GM12878 (cell line): ENCODE results near the gene SCARF2. TPM values are rescaled to one million over a fixed set of nuclear protein-coding genes. Genes with fewer than 3 reads are reported as not detected.

ENCODE experiments used
- ATAC-seq: fragments of 200-7000 bp; cut with Tn5 transposase; 3 replicates; pipeline ENCODE4 v1.9.1; 2020; ENCODE audit warnings: mild to moderate bottlenecking, moderate library complexity
- BruUV-seq: library from RNA; stranded (reverse); fragments of 400-500 nt; replicated peaks from 2 replicates; lab custom pipeline; 2021; lab: Mats Ljungman, UMichigan
- CTCF ChIA-PET: fragments of 300-600 bp; sonication (Branson Sonifier 250); formaldehyde crosslinking; extraction: SDS; loops from one replicate; lab custom pipeline; 2021; ENCODE audit warnings: inconsistent platforms; lab: Yijun Ruan, JAX
- POLR2A ChIA-PET: fragments of 350-600 bp; formaldehyde crosslinking; extraction: SDS; loops from one replicate; lab custom pipeline; 2021; ENCODE audit warnings: inconsistent platforms; lab: Charles Lee
- RAD21 ChIA-PET: fragments of 300-600 bp; sonication (Branson Sonifier 250); formaldehyde crosslinking; loops from one replicate; lab custom pipeline; 2023; ENCODE audit warnings: antibody characterized with exemption; ENCODE audit not compliant: unreplicated experiment; lab: Charles Lee
- SMC1A ChIA-PET: fragments of 300-600 bp; sonication (Branson Sonifier 250); formaldehyde crosslinking; loops from one replicate; lab custom pipeline; 2023; ENCODE audit not compliant: unreplicated experiment, uncharacterized antibody; lab: Charles Lee
- DNase-seq: peaks from one replicate; pipeline ENCODE4 v3.0.0-alpha.2; 2011; ENCODE audit warnings: low read depth, low spot score
- FAIRE-seq: peaks from 3 replicates; lab custom pipeline; 2011; peaks lifted over from hg19 to GRCh38; lab: Jason Lieb, UNC
- H2AFZ ChIP-seq: 2 replicates; pipeline ENCODE4 v1.6.0; 2011; ENCODE audit warnings: low read depth, low read length, control low read depth; ENCODE audit not compliant: control insufficient read depth
- H3K27ac ChIP-seq: 2 replicates; pipeline ENCODE4 v1.5.1; 2011; ENCODE audit warnings: control low read depth; ENCODE audit not compliant: control insufficient read depth, insufficient read depth
- H3K27me3 ChIP-seq, 2 experiments: replicated peaks in 1 of 2; 2 replicates each; pipeline versions ENCODE4 v1.6.0 to v1.6.1; 2011; ENCODE audit warnings: low read length in 1 of 2; ENCODE audit not compliant: control insufficient read depth in 2 of 2, insufficient read depth in 2 of 2
- H3K36me3 ChIP-seq, 2 experiments: 2 replicates each; pipeline ENCODE4 v1.5.1; 2011; ENCODE audit warnings: low read length in 1 of 2; ENCODE audit not compliant: control insufficient read depth in 2 of 2, insufficient read depth in 2 of 2
- H3K4me1 ChIP-seq: 2 replicates; pipeline ENCODE4 v1.6.1; 2011; ENCODE audit warnings: mild to moderate bottlenecking, low read length, moderate library complexity, mixed read lengths; ENCODE audit not compliant: control insufficient read depth, insufficient read depth
- H3K4me2 ChIP-seq: 2 replicates; pipeline ENCODE4 v1.6.0; 2011; ENCODE audit warnings: control low read depth; ENCODE audit not compliant: control insufficient read depth, insufficient read depth
- H3K4me3 ChIP-seq: fragments of 200-600 bp; sonication (generic); 2 replicates; pipeline ENCODE4 v1.5.1; 2016
- H3K79me2 ChIP-seq: 2 replicates; pipeline ENCODE4 v1.6.0; 2011; ENCODE audit warnings: low read length; ENCODE audit not compliant: control insufficient read depth, insufficient read depth
- H3K9ac ChIP-seq: 2 replicates; pipeline ENCODE4 v1.8.0; 2011; ENCODE audit warnings: low read length, control low read depth, mixed read lengths; ENCODE audit not compliant: control insufficient read depth, insufficient read depth
- H3K9me3 ChIP-seq: replicated peaks from 3 replicates; pipeline ENCODE4 v1.5.1; 2011; ENCODE audit warnings: mild to moderate bottlenecking, low read length; ENCODE audit not compliant: control insufficient read depth, insufficient read depth
- H4K20me1 ChIP-seq: 2 replicates; pipeline ENCODE4 v1.6.0; 2011; ENCODE audit not compliant: control insufficient read depth, insufficient read depth
- BCL11A ChIP-seq: IDR thresholded peaks from 2 replicates; pipeline ENCODE4 v1.6.1; 2011; ENCODE audit warnings: low read depth, low read length
- CBFB ChIP-seq: IDR thresholded peaks from 2 replicates; pipeline ENCODE4 v1.6.1; 2016; ENCODE audit warnings: antibody characterized with exemption, low read depth
- CBX5 ChIP-seq: sonication (generic); IDR thresholded peaks from 2 replicates; pipeline ENCODE4 v1.6.1; 2016; ENCODE audit warnings: low read depth, moderate library complexity, mild to moderate bottlenecking, inconsistent platforms
- CTCF ChIP-seq, 3 experiments: IDR thresholded peaks in 2 of 3; conservative IDR thresholded peaks in 1 of 3; 2 replicates each; pipeline ENCODE4 v1.5.1; 2011; ENCODE audit warnings: low read depth in 3 of 3, low read length in 3 of 3, mild to moderate bottlenecking in 3 of 3, control low read depth in 2 of 3, moderate library complexity in 2 of 3, inconsistent platforms in 1 of 3, mixed read lengths in 1 of 3; ENCODE audit not compliant: control insufficient read depth in 2 of 3, insufficient read depth in 1 of 3; ENCODE audit errors: extremely low read depth in 1 of 3
- E4F1 ChIP-seq: fragments of 450-650 bp; IDR thresholded peaks from 2 replicates; pipeline ENCODE4 v1.6.1; 2018; ENCODE audit warnings: borderline replicate concordance, mild to moderate bottlenecking; ENCODE audit not compliant: partially characterized antibody
- NRF1 ChIP-seq: conservative IDR thresholded peaks from 2 replicates; pipeline ENCODE4 v1.6.1; 2011; ENCODE audit warnings: mild to moderate bottlenecking, low read depth, low read length, improper control_type of control experiment
- PAX5 ChIP-seq: IDR thresholded peaks from 2 replicates; pipeline ENCODE4 v1.6.1; 2011; ENCODE audit warnings: low read depth, low read length, borderline replicate concordance
- SMC3 ChIP-seq: IDR thresholded peaks from 2 replicates; pipeline ENCODE4 v1.6.1; 2011; ENCODE audit warnings: low read length, improper control_type of control experiment, borderline replicate concordance
- SUPT20H ChIP-seq: IDR thresholded peaks from 2 replicates; pipeline ENCODE4 v1.6.1; 2011; ENCODE audit warnings: low read depth, mild to moderate bottlenecking, low read length, moderate library complexity, borderline replicate concordance; ENCODE audit not compliant: control insufficient read depth
- USF2 ChIP-seq: IDR thresholded peaks from 2 replicates; pipeline ENCODE4 v1.6.1; 2011; ENCODE audit warnings: low read depth, low read length, improper control_type of control experiment, borderline replicate concordance
- YY1 ChIP-seq: IDR thresholded peaks from 2 replicates; pipeline ENCODE4 v1.6.1; 2011; ENCODE audit warnings: low read depth, mild to moderate bottlenecking, low read length
- ZBED1 ChIP-seq: IDR thresholded peaks from 2 replicates; pipeline ENCODE4 v1.6.1; 2016; ENCODE audit warnings: borderline replicate concordance
- ZNF274 ChIP-seq: IDR thresholded peaks from one replicate; pipeline ENCODE4 v1.8.0; 2011; ENCODE audit not compliant: insufficient read length, insufficient read depth
- WGBS: methylation state at CpG from one replicate; pipeline ENCODE4 v1.1.6; 2016; ENCODE audit warnings: low lambda C conversion rate; ENCODE audit not compliant: insufficient replicate concordance, insufficient coverage; ENCODE audit errors: missing lambda C conversion rate; 5-methylcytosine and 5-hydroxymethylcytosine counted together
- in situ Hi-C: fragments of 300-500 bp; cut with MboI; formaldehyde crosslinking; loops from 9 replicates; pipeline ENCODE4 v1.14.3; 2018; ENCODE audit warnings: mixed read lengths
- intact Hi-C: fragments of 100-400 bp; cut with micrococcal nuclease; formaldehyde crosslinking; loops from one replicate; pipeline ENCODE4 v1.14.2; 2022; ENCODE audit not compliant: unreplicated experiment
- polyA plus RNA-seq, 11 experiments: library from polyadenylated mRNA; depleted of rRNA in 4 of 11; unstranded in 6 of 11; stranded (reverse) in 5 of 11; fragments of >200 nt; fragmentation: Nextera tagmentation in 4 of 11; fragmentation: Illumina TruSeq in 1 of 11; extraction: Ambion mirVana in 4 of 11; extraction: Trizol in 1 of 11; gene quantifications; 1 replicate in 1 of 11; 2 replicates in 10 of 11; pipeline versions ENCODE4 v1.2.1 to v1.2.3, GENCODE V29; 2011 to 2016; ENCODE audit warnings: inconsistent platforms in 2 of 11, missing spikeins in 2 of 11, low read depth in 1 of 11
- total RNA-seq, 4 experiments: library from RNA; depleted of rRNA in 3 of 4; stranded (reverse); fragments of >200 nt in 3 of 4; fragmentation: Illumina TruSeq in 1 of 4; extraction: Trizol in 1 of 4; gene quantifications; 2 replicates each; pipeline versions ENCODE4 v1.2.1 to v1.2.3, GENCODE V29; 2013 to 2021

Gene SCARF2
- total and polyA plus RNA-seq, 10 of the 15 experiments (the other 5 are each of a cell fraction or from before 2014, with no cell fraction given) = 0.01 to 0.74 (median 0.17) TPM; not detected in 5

- TF ChIP-seq E4F1 (no peak), ZBED1 (no peak), BCL11A (no peak), CBX5 (no peak), YY1 (no peak)
Observed at GRCh38 chr22:20430720-20431510, 6.7 kb downstream of the SCARF2 start (continued).

GRCh38 chr22:20430101-20430719 lies 7.4 kb downstream of the SCARF2 start:
- Histone ChIP-seq H3K36me3 (no peaks in the 10 kb centered on the region), H3K79me2 (no peaks in the 10 kb centered on the region), H3K4me3 (no peak overlapping the region), H3K4me1 (peaks cover 8% of the 10 kb centered on the region), H3K27ac (no peak overlapping the region), H3K9ac (no peak overlapping the region), H2AFZ (no peak overlapping the region), H4K20me1 (no peaks in the 10 kb centered on the region; the same call in 1 of the 2 replicates), H3K27me3 (peaks cover 5 to 21% of the 10 kb centered on the region in 2 experiments), H3K4me2 (0 out of 2 replicates have a peak overlapping the region, but pooled peaks have one; percentile 41), H3K9me3 (no peaks in the 10 kb centered on the region)
- POLR2A ChIA-PET = no interaction called here
- peak; percentile 8; the same call in 1 of the 3 replicates for ATAC-seq
- in situ Hi-C loops (no loop called here), intact Hi-C loops (no loop called here)
- RAD21 ChIA-PET = no interaction called here
- SMC1A ChIA-PET = interaction anchor here (1.5 kb wide), 1 partner anchor 24 kb away, joined by 3 read pairs; no protein-coding TSS in a partner anchor
- no peak for FAIRE-seq
- CTCF ChIA-PET = no interaction called here
- BruUV-seq = no TSS peak
- DNase-seq = no peak
- WGBS = 40% methylated on average over 35 of the region's 37 CpGs
- no peak for TF ChIP-seq ZNF274
- TF ChIP-seq CBFB = no peak
- TF ChIP-seq PAX5 = no peak
- TF ChIP-seq SMC3 = no peak
- no peak for TF ChIP-seq NRF1
- no peak for TF ChIP-seq SUPT20H
- no peak for TF ChIP-seq CTCF (IDR thresholded peaks at IDR 0.05 in 2 of 3, conservative IDR thresholded peaks at IDR 0.05 in 1 of 3; ENCODE audit: control insufficient read depth in 2 of 3, extremely low read depth in 1 of 3, insufficient read depth in 1 of 3, low read depth in 3 of 3, low read length in 3 of 3)
- no peak for TF ChIP-seq USF2
